IMR-90 (cell line): ENCODE results near the gene LIN7C.

Experiments
- BHLHE40 ChIP-seq: fragments of 150-350 bp; IDR thresholded peaks from 2 replicates; pipeline ENCODE4 v1.6.1; 2016; ENCODE audit warnings: mild to moderate bottlenecking, low read depth, low read length
- CEBPB ChIP-seq: IDR thresholded peaks from 2 replicates; pipeline ENCODE4 v1.6.1; 2012; ENCODE audit warnings: low read depth, low read length, improper control_type of control experiment
- CHD1 ChIP-seq: IDR thresholded peaks from 2 replicates; pipeline ENCODE4 v1.6.1; 2012; ENCODE audit warnings: low read depth, low read length, improper control_type of control experiment
- CTCF ChIP-seq: conservative IDR thresholded peaks from 2 replicates; pipeline ENCODE4 v1.5.1; 2012; ENCODE audit warnings: mild to moderate bottlenecking, low read depth, low read length, improper control_type of control experiment
- ELK1 ChIP-seq: fragments of 150-350 bp; IDR thresholded peaks from 2 replicates; pipeline ENCODE4 v1.6.1; 2016; ENCODE audit warnings: low read depth, mild to moderate bottlenecking, low read length, moderate library complexity, borderline replicate concordance
- MAZ ChIP-seq: IDR thresholded peaks from 2 replicates; pipeline ENCODE4 v1.6.1; 2012; ENCODE audit warnings: low read depth, mild to moderate bottlenecking, low read length, improper control_type of control experiment, moderate library complexity, borderline replicate concordance
- MXI1 ChIP-seq: IDR thresholded peaks from 2 replicates; pipeline ENCODE4 v1.6.1; 2012; ENCODE audit warnings: low read depth, mild to moderate bottlenecking, low read length, moderate library complexity, borderline replicate concordance
- POLR2A ChIP-seq: IDR thresholded peaks from 2 replicates; pipeline ENCODE4 v1.6.1; 2012; ENCODE audit warnings: mild to moderate bottlenecking, low read depth, low read length
- RAD21 ChIP-seq: IDR thresholded peaks from 2 replicates; pipeline ENCODE4 v1.6.1; 2012; ENCODE audit warnings: low read length, improper control_type of control experiment
- RCOR1 ChIP-seq: IDR thresholded peaks from 2 replicates; pipeline ENCODE4 v1.6.1; 2012; ENCODE audit warnings: mild to moderate bottlenecking, low read length, improper control_type of control experiment; ENCODE audit not compliant: insufficient replicate concordance
- SMC3 ChIP-seq: fragments of 150-350 bp; IDR thresholded peaks from 2 replicates; pipeline ENCODE4 v1.6.1; 2016; ENCODE audit warnings: low read depth, mild to moderate bottlenecking, antibody characterized with exemption, low read length, moderate library complexity
- TF ChIP-seq, protein P1 (sequence below): fragments of 150-350 bp; IDR thresholded peaks from 2 replicates; pipeline ENCODE4 v1.6.1; 2017; ENCODE audit warnings: mild to moderate bottlenecking, antibody characterized with exemption, low read length, low read depth

GRCh38 chr11:27532652-27533325 is 26.2 kb upstream of the LIN7C start:
- TF ChIP-seq POLR2A (no peak), CTCF (no peak), CEBPB (no peak), RAD21 (no peak), BHLHE40 (no peak), RCOR1 (no peak), MAZ (no peak), CHD1 (no peak), MXI1 (no peak), ELK1 (no peak), SMC3 (no peak)
- TF ChIP-seq, protein P1, sequence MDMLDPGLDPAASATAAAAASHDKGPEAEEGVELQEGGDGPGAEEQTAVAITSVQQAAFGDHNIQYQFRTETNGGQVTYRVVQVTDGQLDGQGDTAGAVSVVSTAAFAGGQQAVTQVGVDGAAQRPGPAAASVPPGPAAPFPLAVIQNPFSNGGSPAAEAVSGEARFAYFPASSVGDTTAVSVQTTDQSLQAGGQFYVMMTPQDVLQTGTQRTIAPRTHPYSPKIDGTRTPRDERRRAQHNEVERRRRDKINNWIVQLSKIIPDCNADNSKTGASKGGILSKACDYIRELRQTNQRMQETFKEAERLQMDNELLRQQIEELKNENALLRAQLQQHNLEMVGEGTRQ: no peak
